GM19397 (cell line): ENCODE results near the gene DCLRE1C.
"Not testable (repeated sequence)": the region's sequence is repeated elsewhere in the genome, so short reads cannot be mapped to it uniquely, and the experiment has no call there.

Source experiments
- ATAC-seq: cut with Tn5 transposase; IDR thresholded peaks from one replicate; pipeline ENCODE4 v1.9.1; 2021; ENCODE audit warnings: mild to moderate bottlenecking, moderate library complexity; ENCODE audit not compliant: unreplicated experiment

DCLRE1C gene

GRCh38 chr10:14954001-14954770 is at the start of gene DCLRE1C:
DCLRE1C (minus strand) TSS chr10:14954096; CDS start chr10:14954010, 86 bp downstream.
- peak; percentile 76 for ATAC-seq

GRCh38 chr10:14995964-14996565 is 42.2 kb upstream of the DCLRE1C start:
- no peak for ATAC-seq

- not testable (repeated sequence) for ATAC-seq
Measured at GRCh38 chr10:14993500-14994455, 39.9 kb upstream of the DCLRE1C start.

GRCh38 chr10:14992336-14992735 is 38.4 kb upstream of the DCLRE1C start:
- not testable (repeated sequence) for ATAC-seq

GRCh38 chr10:14991035-14991749 is 37.3 kb upstream of the DCLRE1C start:
- not testable (repeated sequence) for ATAC-seq

GRCh38 chr10:14989552-14989951 is 35.7 kb upstream of the DCLRE1C start:
- not testable (repeated sequence) for ATAC-seq

GRCh38 chr10:14982744-14983143 is 28.8 kb upstream of the DCLRE1C start:
- ATAC-seq, result no peak

- no peak for ATAC-seq
Measured at GRCh38 chr10:14975672-14976273, 21.9 kb upstream of the DCLRE1C start.

GRCh38 chr10:14974153-14974998 is 20.5 kb upstream of the DCLRE1C start:
- not testable (repeated sequence) for ATAC-seq

GRCh38 chr10:14971867-14972448 is 18.1 kb upstream of the DCLRE1C start:
- ATAC-seq, result no peak

- ATAC-seq, result no peak
Measured at GRCh38 chr10:14967897-14968296, 14.0 kb upstream of the DCLRE1C start.

GRCh38 chr10:14959221-14960057 is 5.5 kb upstream of the DCLRE1C start, which contains the start of gene MEIG1:
MEIG1 (plus strand) TSS chr10:14959388; CDS start chr10:14966469, 7,081 bp downstream.
- ATAC-seq, result peak; percentile 81

GRCh38 chr10:14958872-14959220 is 5.0 kb upstream of the DCLRE1C start:
- ATAC-seq, result no peak

GRCh38 chr10:14954934-14955333 is 1.0 kb upstream of the DCLRE1C start:
- no peak for ATAC-seq

- ATAC-seq, result peak; percentile 43
Measured at GRCh38 chr10:14953424-14954000, 384 bp downstream of the DCLRE1C start.

- no peak for ATAC-seq
Measured at GRCh38 chr10:14952851-14953423, 959 bp downstream of the DCLRE1C start.

- no peak for ATAC-seq
Measured at GRCh38 chr10:14949291-14949690, 4.6 kb downstream of the DCLRE1C start.
